ENCODE measurements around the gene ZNF750.

DNA sequence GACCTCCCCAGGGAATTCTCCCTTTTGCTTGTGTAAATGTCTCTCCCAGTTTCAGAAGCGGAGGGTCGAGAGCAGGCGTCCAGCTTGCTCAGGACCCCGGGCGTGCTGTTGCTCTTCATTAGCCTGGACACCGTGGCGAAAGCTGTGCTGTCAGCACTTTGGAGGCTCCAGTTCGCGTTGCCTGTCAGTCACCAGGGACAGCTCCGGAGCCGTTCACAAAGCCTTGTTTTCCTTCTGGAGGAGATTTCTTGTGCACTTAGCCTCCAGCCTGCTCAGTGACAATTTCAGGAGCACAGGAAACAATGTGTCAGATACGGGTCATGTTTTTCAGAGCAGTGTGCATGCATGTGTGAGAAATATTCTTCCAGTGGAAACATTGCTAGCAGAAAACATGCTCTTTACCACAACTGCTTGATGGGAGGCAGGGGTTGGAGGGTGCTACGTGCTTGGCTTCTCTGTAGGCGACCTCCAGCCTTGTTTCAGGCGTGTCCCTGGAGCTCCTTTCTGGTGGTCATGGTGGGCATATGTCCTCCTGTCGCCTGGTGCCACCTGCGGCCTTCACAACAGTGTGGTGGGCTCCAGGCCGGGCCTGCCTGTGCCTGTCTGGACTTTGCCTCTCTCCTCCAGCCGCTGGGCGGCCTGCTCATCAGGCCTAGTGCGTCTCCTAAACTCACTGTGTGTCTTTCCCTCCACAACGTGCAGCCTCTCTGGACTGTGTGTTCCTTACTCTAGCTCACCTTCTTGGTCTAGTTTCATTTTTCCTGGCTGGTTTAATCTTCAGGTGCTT lies 29.0 kb downstream of the ZNF750 start:
- TF ChIP-seq, protein P1, sequence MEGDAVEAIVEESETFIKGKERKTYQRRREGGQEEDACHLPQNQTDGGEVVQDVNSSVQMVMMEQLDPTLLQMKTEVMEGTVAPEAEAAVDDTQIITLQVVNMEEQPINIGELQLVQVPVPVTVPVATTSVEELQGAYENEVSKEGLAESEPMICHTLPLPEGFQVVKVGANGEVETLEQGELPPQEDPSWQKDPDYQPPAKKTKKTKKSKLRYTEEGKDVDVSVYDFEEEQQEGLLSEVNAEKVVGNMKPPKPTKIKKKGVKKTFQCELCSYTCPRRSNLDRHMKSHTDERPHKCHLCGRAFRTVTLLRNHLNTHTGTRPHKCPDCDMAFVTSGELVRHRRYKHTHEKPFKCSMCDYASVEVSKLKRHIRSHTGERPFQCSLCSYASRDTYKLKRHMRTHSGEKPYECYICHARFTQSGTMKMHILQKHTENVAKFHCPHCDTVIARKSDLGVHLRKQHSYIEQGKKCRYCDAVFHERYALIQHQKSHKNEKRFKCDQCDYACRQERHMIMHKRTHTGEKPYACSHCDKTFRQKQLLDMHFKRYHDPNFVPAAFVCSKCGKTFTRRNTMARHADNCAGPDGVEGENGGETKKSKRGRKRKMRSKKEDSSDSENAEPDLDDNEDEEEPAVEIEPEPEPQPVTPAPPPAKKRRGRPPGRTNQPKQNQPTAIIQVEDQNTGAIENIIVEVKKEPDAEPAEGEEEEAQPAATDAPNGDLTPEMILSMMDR (IDR thresholded peaks at IDR 0.05), result no peak
- no peak for TF ChIP-seq POLR2A (IDR thresholded peaks at IDR 0.05)
